Measurements from ENCODE around the gene RER1.

Gene RER1

DNA sequence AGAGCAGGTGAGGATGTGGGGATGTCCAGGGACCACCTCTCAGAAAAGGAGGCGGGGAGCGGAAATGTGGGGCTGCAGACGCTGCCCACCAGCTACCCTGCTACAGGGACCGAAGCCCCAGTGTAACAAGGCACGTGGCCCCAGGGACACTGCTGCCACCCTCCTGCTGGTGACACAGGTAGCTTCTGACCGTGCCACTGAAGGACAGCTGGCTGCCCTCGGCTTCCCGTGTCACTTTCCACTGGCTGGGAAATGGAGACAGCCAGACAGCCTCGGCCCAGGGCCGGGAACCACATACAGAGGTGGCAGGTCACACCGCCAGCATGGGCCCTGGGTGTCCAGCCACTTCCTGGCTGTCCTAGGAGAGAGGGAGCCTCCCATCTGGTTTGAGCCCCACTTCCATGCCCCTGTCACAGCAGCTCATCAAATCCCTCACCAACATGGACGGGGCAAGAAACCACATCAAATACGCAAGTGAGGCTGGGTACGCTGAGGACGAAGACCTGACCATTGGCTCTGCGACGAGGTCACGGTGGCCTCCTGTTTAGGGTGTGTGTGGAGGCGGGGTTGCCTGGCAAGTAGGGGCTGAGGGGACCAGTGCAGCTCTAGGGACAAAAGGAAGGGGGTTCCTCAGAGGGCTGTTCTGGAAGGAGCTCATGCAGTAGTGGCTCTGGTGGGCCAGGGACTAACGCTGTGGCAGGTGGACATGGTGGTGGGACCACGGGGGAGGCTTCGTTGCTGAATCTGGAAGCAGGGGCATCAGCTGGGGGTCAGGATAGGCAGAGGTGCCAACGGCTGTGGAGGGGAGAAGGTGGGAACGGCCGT is 15.7 kb downstream of the RER1 start:
- no peak for DNase-seq (ENCODE audit: low spot score)

DNA sequence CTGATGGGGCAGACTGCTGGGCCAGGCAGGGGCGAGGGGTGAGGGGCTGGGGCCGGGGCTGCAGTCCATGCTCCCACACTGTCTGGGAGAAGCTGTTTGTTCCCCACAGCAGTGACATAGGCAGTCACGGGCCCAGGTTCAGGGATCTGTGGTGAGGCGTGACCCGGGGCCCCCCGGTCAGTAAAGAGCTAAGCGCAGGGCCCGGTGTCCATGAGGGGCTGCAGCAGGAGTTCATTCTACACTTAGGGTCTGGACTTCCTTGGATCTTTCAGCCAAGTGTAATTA is 16.3 kb downstream of the RER1 start:
- no peak for DNase-seq (ENCODE audit: low spot score)

DNA sequence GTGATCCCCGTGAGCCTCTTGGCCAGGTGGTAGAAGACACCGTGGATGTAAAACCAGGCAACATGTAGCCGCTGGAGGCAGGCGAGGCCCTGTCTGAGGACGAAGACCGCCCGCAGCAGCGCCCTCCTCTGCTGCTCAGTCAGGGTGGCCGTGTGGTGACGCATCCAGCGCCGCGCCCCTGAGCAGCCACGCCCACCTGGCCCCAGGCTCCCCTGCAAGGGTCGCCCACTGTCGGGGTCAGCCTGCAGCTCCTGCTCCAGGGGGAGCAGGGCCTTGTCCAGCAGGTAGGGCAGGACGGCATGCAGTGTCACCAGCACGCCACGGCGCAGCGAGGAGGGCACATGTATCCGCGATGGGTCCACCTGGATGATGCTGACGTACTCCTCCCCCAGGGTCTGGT is 16.8 kb downstream of the RER1 start:
- no peak for DNase-seq (ENCODE audit: low spot score)

DNA sequence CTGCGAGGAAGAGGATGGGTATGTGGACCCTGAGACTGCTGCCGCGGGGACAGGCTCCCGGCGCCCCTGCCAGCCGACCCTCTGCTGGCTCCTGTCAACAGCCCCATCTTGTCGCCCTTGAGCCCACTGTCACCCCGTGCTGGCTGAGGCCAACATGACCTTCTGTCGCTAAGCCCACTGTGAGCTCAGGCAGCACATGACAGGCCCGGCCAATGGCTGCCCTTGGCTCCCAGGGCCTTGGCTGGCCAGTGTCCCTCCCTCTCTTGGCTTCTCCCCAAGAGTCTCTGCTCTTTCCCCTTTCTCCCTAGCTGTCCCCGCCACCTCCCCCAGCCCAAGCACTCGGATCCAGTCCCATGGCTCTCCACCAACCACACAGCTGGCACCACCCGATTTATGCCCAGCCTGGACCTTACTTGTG is 17.2 kb downstream of the RER1 start:
- DNase-seq (ENCODE audit: low spot score): no peak

- DNase-seq (ENCODE audit: low spot score): no peak
Observed at GRCh38 chr1:2409745-2410144, 18.1 kb downstream of the RER1 start.

GRCh38 chr1:2411801-2412394 is 20.3 kb downstream of the RER1 start:
- DNase-seq (ENCODE audit: low spot score): peak; percentile 75

DNA sequence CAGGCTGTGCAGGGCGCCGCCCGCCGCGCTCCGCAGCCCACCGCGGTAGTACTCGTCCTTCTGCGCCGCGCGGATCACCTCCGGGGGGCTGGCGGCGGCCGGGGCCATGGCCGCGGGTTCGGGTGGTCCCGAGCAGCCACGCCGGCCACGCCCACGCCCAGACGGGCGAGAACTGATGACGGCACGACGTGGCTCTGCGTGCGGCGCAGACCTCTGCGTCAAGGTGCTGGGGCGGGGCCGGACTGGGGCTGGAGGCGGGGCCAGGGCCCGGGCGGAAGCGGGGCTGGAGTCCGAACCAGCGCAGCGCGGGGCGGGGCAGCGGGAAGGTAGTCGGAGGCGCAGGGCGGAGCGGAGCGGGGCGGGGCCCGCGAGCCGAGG is 20.7 kb downstream of the RER1 start, which contains the start of gene PEX10:
Gene PEX10 (minus strand): TSS at position 170 of the 378 bp plus-strand sequence. CDS start 62 bp downstream, at position 108.
- peak; percentile 90 for DNase-seq (ENCODE audit: low spot score)

DNA sequence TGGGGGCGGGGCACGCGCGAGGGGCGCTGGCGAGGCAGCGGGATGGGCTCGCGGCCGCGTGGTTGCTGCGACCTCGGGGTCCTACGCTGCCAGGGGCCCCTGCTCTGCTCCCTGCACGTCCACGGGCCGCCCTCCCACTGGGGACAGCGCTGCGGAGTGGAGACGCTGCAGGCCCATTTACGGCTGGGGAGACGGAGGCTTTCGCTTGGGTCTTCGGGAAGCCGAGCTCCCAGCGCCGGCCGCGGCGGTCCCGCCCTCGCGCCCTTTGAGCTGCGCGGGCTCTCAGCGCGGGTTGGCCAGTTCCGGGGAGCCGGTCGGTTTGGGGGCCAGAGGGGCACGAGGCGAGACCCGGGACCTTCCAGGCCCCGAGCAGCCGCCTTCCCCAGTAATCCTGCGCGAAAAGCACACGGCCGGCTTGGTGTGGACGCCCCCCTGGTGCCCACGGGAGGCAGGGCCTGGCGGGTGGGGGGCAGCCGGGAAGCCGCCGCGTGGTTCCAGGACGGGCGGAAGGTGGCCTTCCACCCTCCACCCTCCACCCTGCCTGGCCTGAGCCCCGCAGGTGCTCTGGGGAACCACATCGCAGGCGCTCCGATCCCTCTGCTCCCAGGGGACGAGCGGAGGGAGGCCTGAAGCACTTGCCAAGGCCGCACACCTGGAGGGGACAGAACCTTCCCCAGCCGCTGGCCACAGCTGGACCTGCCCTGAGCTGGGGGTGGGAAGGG is 21.3 kb downstream of the RER1 start:
- peak; percentile 80 for DNase-seq (ENCODE audit: low spot score)

DNA sequence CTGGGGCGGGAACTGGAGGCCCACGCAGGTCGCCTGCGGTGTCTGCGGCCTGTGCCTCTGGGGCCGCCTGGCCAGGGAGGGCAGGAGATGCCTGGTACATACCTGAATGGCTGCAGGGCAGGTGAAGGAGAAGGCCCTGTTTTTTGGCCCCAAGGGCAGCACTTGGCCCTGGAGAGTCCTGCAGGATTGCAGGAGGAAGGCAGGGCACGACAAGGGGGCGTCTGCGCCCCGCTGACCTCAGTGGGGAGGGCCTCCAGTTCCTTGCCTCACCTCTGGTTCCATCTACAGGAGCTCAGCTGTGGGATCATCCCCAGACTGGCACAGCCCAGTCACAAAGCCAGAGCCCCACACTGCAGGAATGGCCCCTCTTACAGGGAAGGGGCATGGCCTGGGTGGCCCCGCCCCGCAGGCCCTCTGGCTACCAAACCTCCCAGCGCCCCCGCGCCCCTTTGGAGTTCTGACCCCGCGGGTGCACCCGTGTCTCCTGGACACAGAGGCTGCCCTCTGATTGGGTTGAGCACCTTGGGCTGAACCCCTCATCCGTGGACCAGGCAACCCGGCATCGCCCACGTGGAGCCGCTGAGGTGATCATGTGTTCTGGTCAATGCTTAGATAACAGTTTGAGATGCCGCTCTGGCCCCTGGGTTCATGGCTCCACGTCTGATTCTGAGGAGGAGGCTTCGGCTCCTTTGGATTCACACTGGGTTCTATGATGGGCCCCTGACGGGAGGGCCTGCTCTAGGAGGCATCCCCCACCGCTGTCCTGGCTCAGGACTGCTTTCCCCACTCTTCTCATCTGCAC is 22.1 kb downstream of the RER1 start:
- DNase-seq (ENCODE audit: low spot score): peak; percentile 41

DNA sequence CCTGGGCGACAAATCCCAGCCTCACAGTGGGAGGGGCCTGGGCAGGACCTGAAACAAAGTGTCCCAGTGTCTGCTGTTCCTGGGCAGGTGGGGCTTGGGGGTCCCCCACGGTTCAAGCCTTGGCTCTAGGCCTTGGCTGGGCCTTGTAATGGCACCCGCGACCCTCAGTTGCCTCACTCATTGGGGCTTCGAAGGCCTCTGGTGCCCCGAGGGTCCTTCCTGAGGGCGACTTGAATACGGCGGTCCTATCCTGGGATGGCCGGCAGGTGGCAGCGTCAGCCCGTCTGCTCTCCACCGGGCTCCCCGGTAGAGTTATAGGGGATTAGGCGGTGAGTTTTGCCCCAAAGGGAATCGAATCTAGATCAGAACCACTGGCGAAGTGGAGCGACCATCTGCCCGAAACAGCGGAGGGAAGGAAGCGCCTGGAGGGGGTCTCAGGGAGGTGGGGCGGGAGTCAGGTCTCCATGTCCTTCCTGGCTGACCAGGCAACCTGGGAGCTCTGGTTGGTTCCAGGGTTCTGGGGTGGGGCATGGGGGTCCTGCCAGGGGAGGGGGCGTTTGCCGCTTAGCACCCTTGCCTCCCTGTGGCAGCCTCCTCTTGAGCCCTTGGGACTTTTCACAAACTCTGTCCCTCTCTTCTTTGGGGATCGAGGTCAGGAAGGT is 22.8 kb downstream of the RER1 start:
- peak; percentile 93 for DNase-seq (ENCODE audit: low spot score)

GRCh38 chr1:2415337-2415736 is 23.7 kb downstream of the RER1 start:
- no peak for DNase-seq (ENCODE audit: low spot score)

DNA sequence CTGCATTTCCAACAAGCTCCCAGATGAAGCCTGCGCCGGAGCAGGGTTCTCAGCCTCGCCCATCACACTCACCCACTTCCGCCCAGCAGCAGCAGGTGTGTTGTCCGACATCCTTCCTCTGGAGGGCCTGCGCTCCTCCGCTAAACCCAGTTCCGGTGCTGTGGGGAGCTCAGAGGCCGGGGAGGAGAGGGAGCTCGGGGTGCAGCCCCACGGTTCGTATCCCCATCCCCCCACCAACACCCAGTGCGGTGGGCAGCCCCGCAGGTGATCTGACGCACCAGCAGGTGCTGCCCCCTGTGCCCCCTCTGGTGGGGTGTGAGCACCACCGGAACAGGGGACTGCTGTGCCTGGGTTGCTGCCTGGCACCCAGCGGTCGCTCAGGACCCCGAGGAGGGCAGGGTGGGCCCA is 24.2 kb downstream of the RER1 start:
- no peak for DNase-seq (ENCODE audit: low spot score)

- no peak for DNase-seq (ENCODE audit: low spot score)
Observed at GRCh38 chr1:2416403-2416802, 24.8 kb downstream of the RER1 start.

DNA sequence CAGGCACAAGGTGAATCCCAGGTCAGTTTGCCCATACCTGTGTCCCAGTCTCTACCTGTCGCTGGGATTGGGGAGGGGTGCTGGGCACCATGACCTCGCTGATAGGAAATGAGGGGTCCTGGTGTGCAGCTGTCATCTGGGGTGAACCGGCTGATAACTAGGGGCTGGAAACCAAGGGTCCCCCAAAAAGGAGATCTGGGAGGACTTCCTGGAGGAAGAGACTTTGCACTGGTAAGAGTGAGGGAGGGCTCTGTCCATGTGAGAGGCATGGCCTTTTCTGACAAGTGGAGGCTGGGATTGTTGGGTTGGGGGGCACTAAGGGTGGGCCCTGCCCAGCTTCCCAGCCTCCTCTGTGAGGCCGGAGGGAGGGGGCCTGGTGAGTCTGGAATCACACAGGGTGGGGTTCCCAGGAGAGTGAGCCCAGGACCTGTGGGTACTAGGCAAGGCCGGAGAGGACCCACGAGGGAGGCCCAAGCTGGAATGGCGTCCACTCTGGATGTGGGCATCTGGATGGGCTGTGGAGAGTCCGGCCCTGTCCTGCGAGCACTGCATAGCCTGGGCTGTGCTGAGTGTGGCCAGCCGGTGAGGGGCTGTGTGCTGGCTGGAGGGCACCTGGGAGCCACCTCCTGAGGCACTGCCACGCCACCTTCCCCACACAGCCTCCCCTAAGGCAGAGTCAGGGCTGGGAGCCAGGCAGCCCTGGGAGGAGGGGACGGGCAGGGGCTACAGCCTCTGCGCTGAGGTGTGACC is 25.6 kb downstream of the RER1 start:
- DNase-seq (ENCODE audit: low spot score): no peak

DNA sequence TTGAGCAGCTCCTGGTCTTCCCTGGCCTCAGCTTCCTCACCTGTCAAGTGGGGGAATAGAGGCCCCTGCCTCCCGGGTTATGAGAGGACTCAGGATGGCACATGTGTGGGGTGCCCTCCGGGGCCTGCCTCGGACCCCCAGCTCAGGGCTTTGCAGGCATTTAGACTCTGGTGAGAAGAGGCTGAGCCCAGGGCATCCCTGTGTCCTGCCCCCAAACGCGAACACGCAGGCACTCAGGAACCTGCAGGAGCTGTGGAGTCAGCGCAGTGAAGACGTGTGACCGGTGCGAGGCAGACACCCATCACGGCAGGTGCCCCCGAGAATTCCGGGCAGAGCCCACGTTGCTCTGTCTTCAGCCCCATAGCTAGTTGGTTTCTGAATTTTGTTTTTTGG is 26.2 kb downstream of the RER1 start:
- DNase-seq (ENCODE audit: low spot score): no peak

DNA sequence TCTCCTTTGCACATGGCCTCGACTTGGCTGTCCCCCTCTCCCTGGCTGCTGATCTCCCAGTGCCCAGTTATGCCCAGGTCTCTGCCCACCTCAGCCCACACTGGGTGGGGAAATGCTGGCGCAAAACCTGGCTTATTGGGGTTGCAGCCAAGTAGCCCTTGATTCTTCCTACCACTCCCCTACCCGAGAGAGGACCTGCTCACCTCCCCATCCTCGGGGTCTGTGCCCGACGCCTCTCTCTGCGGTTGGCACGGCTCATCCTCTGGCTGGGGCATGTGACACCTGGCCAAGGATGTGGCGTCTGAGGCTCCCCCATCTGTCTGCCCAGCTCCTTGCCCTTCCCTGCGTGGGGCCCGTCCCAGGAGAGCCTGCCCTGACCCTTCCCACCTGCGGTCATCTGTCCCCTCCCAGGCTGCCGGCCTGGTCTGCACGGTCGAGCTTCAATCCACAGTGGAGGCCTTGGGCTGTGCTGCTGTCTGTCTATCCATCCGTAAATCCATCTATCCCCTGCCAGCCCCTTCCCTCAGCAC is 27.2 kb downstream of the RER1 start:
- no peak for DNase-seq (ENCODE audit: low spot score)

GRCh38 chr1:2419416-2419815 is 27.8 kb downstream of the RER1 start:
- no peak for DNase-seq (ENCODE audit: low spot score)

DNA sequence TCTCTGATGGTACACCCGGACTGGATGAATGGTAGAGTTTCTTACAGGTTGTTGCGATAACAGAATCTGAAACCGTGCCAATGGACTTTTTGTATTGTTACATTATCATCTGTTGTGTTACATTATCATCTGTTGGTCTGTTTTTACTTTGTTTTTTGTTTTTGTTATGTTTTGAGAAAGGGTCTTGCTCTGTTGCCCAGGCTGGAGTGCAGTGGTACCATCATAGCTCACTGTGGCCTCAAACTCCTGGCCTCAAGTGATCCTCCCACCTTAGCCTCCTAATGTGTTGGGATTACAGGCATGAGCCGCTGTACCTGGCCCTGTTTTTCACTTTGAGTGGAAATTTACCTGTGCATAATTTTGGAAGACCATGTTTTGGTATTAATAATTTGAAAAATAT is 30.9 kb downstream of the RER1 start:
- no peak for DNase-seq (ENCODE audit: low spot score)

DNA sequence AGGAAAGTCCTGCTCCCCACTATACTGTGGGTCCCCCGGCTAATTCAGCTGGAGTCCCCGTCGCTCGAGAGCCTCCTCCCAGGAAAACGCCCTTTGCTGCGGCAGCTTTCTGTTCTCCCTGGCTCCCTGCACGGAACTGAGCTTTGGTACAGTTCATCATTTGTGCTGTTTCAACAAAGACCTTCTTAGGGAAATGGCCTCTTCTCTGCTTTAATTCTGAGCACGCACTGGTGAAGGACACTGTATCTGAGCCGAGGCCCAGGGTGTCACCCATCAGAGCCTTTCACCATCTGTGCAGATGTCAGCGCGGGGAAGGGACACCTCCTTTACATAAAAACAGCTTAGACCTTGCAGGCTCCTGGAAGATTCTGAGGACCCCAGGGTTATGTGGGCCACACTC is 34.3 kb downstream of the RER1 start:
- no peak for DNase-seq (ENCODE audit: low spot score)

- DNase-seq (ENCODE audit: low spot score): no peak
Observed at GRCh38 chr1:2426540-2426939, 34.9 kb downstream of the RER1 start.

GRCh38 chr1:2427051-2427450 is 35.4 kb downstream of the RER1 start:
- DNase-seq (ENCODE audit: low spot score): no peak
